NCI-H128 (cell line): Measurements from ENCODE around the gene KIR3DL3.
"Not testable (repeated sequence)": the region's sequence is repeated elsewhere in the genome, so short reads cannot be mapped to it uniquely, and the experiment has no call there.

Experiments
- DNase-seq: peaks from one replicate; lab custom pipeline; 2025; ENCODE audit not compliant: unreplicated experiment; lab: John Stamatoyannopoulos, UW

KIR3DL3 gene

GRCh38 chr19:54775830-54776229, 51.6 kb downstream of the KIR3DL3 start:
- not testable (repeated sequence) for DNase-seq

- not testable (repeated sequence) for DNase-seq
Measured at GRCh38 chr19:54777851-54778250, 53.6 kb downstream of the KIR3DL3 start.

GRCh38 chr19:54778896-54779295, 54.7 kb downstream of the KIR3DL3 start:
- not testable (repeated sequence) for DNase-seq

GRCh38 chr19:54782916-54783315, 58.7 kb downstream of the KIR3DL3 start:
- DNase-seq: not testable (repeated sequence)
